H1 (cell line): Measurements from ENCODE around the gene RCHY1. TPM values are rescaled to one million over a fixed set of nuclear protein-coding genes. Genes with fewer than 3 reads are reported as not detected.

ENCODE experiments used
- CTCF ChIA-PET: fragments of 300-600 bp; sonication (Branson Sonifier 250); formaldehyde crosslinking; loops from one replicate; lab custom pipeline; 2021; ENCODE audit not compliant: partially characterized antibody; lab: Charles Lee
- POLR2A ChIA-PET: fragments of 300-600 bp; sonication (Branson Sonifier 250); formaldehyde crosslinking; loops from one replicate; lab custom pipeline; 2021; ENCODE audit warnings: inconsistent platforms; ENCODE audit not compliant: partially characterized antibody; lab: Charles Lee
- DNase-seq, 2 experiments: peaks; one replicate each; pipeline versions ENCODE4 v3.0.0 to v3.0.0-alpha.2; 2010 to 2022; ENCODE audit warnings: low spot score in 2 of 2, low read depth in 1 of 2, mixed read lengths in 1 of 2
- FAIRE-seq: peaks from 2 replicates; lab custom pipeline; 2011; peaks lifted over from hg19 to GRCh38; lab: Jason Lieb, UNC
- H2AFZ ChIP-seq: 2 replicates; pipeline ENCODE4 v1.8.1; 2012; ENCODE audit warnings: low read length, inconsistent platforms
- H2AK5ac ChIP-seq: 2 replicates; pipeline ENCODE4 v1.6.1; 2013; ENCODE audit warnings: low read depth, low read length
- H2BK120ac ChIP-seq: replicated peaks from 2 replicates; pipeline ENCODE3; 2013; ENCODE audit warnings: low read depth, low read length, inconsistent platforms
- H2BK12ac ChIP-seq: 2 replicates; pipeline ENCODE4 v1.6.1; 2013; ENCODE audit warnings: low read depth, low read length
- H2BK15ac ChIP-seq: 2 replicates; pipeline ENCODE4 v1.6.1; 2013; ENCODE audit warnings: low read length
- H2BK20ac ChIP-seq: 2 replicates; pipeline ENCODE4 v1.6.1; 2013; ENCODE audit warnings: low read length
- H2BK5ac ChIP-seq: 2 replicates; pipeline ENCODE4 v1.6.1; 2013; ENCODE audit warnings: low read depth, low read length
- H3K14ac ChIP-seq: 2 replicates; pipeline ENCODE4 v1.6.1; 2013; ENCODE audit warnings: inconsistent platforms; ENCODE audit not compliant: insufficient read length
- H3K18ac ChIP-seq: 2 replicates; pipeline ENCODE4 v1.6.1; 2013; ENCODE audit warnings: low read length; ENCODE audit errors: extremely low read depth
- H3K23ac ChIP-seq: 2 replicates; pipeline ENCODE4 v1.6.1; 2013; ENCODE audit warnings: inconsistent platforms; ENCODE audit not compliant: insufficient read length
- H3K23me2 ChIP-seq: 2 replicates; pipeline ENCODE4 v1.6.1; 2013; ENCODE audit warnings: low read depth, low read length
- H3K27ac ChIP-seq: 2 replicates; pipeline ENCODE4 v1.6.1; 2011; ENCODE audit warnings: low read depth, low read length, inconsistent platforms
- H3K27me3 ChIP-seq, 4 experiments: replicated peaks in 1 of 4; 1 replicate in 1 of 4; 2 replicates in 3 of 4; pipeline versions ENCODE4 v1.6.1 to v1.8.1; 2011 to 2013; ENCODE audit warnings: low read length in 3 of 4, mild to moderate bottlenecking in 3 of 4, inconsistent platforms in 2 of 4, mixed read lengths in 2 of 4, moderate library complexity in 1 of 4; ENCODE audit not compliant: control insufficient read depth in 3 of 4, insufficient read depth in 3 of 4; ENCODE audit errors: extremely low read depth in 1 of 4
- H3K36me3 ChIP-seq, 4 experiments: 2 replicates each; pipeline versions ENCODE4 v1.6.1 to v1.8.1; 2011 to 2013; ENCODE audit warnings: mild to moderate bottlenecking in 4 of 4, low read length in 3 of 4, moderate library complexity in 2 of 4, control low read depth in 1 of 4, inconsistent platforms in 1 of 4; ENCODE audit not compliant: insufficient read depth in 4 of 4, control insufficient read depth in 2 of 4
- H3K4ac ChIP-seq: replicated peaks from 2 replicates; pipeline ENCODE3; 2013; ENCODE audit warnings: low read length, low read depth, mixed read lengths, inconsistent platforms; ENCODE audit not compliant: insufficient read length
- H3K4me1 ChIP-seq, 4 experiments: replicated peaks in 1 of 4; 1 replicate in 1 of 4; 2 replicates in 3 of 4; pipeline versions ENCODE4 v1.6.1 to v1.8.1; 2011 to 2013; ENCODE audit warnings: low read length in 3 of 4, inconsistent platforms in 2 of 4, mixed read lengths in 1 of 4; ENCODE audit not compliant: insufficient read depth in 4 of 4, control insufficient read depth in 3 of 4
- H3K4me2 ChIP-seq, 2 experiments: 2 replicates each; pipeline versions ENCODE4 v1.6.1 to v1.8.1; 2011 to 2013; ENCODE audit warnings: low read depth in 2 of 2, low read length in 2 of 2, control low read depth in 1 of 2, inconsistent platforms in 1 of 2, mild to moderate bottlenecking in 1 of 2; ENCODE audit not compliant: insufficient read depth in 1 of 2
- H3K4me3 ChIP-seq, 4 experiments: fragments of 200-600, 300-600 bp in 1 of 4; sonication (generic), shearing (Covaris generic), sonication (Bioruptor Twin) in 1 of 4; 2 replicates each; pipeline versions ENCODE4 v1.5.1 to v1.8.1; 2011 to 2016; ENCODE audit warnings: low read length in 4 of 4, low read depth in 3 of 4, control low read depth in 2 of 4, inconsistent platforms in 2 of 4, mild to moderate bottlenecking in 2 of 4, mixed read lengths in 1 of 4, moderate library complexity in 1 of 4; ENCODE audit not compliant: insufficient read depth in 2 of 4; ENCODE audit errors: extremely low read depth in 1 of 4
- H3K56ac ChIP-seq: replicated peaks from 2 replicates; pipeline ENCODE3; 2013; ENCODE audit warnings: low read depth, mild to moderate bottlenecking, mixed read lengths, low read length, inconsistent platforms; ENCODE audit not compliant: insufficient read length
- H3K79me1 ChIP-seq: 2 replicates; pipeline ENCODE4 v1.6.1; 2013; ENCODE audit warnings: low read depth, low read length, control low read depth
- H3K79me2 ChIP-seq, 2 experiments: 2 replicates each; pipeline versions ENCODE4 v1.6.1 to v1.8.1; 2012 to 2013; ENCODE audit warnings: low read length in 2 of 2, mild to moderate bottlenecking in 2 of 2, inconsistent platforms in 1 of 2; ENCODE audit not compliant: insufficient read depth in 2 of 2, control insufficient read depth in 1 of 2
- H3K9ac ChIP-seq, 4 experiments: replicated peaks in 1 of 4; 1 replicate in 1 of 4; 2 replicates in 3 of 4; pipeline versions ENCODE4 v1.6.1 to v1.8.1; 2011 to 2013; ENCODE audit warnings: low read depth in 3 of 4, low read length in 3 of 4, control low read depth in 2 of 4, mild to moderate bottlenecking in 2 of 4, moderate library complexity in 2 of 4, inconsistent platforms in 1 of 4; ENCODE audit errors: extremely low read depth in 1 of 4
- H3K9me3 ChIP-seq, 2 experiments: 2 replicates each; pipeline versions ENCODE4 v1.6.1 to v1.8.1; 2012 to 2013; ENCODE audit warnings: mild to moderate bottlenecking in 2 of 2, moderate library complexity in 2 of 2, control low read depth in 1 of 2, inconsistent platforms in 1 of 2, low read depth in 1 of 2, low read length in 1 of 2, mixed read lengths in 1 of 2; ENCODE audit not compliant: insufficient read depth in 2 of 2
- H4K20me1 ChIP-seq, 2 experiments: replicated peaks in 1 of 2; 2 replicates each; pipeline versions ENCODE3 to v1.8.1; 2011 to 2013; ENCODE audit warnings: inconsistent platforms in 2 of 2, low read length in 2 of 2, mild to moderate bottlenecking in 1 of 2; ENCODE audit not compliant: insufficient read depth in 2 of 2, control insufficient read depth in 1 of 2
- H4K5ac ChIP-seq: 2 replicates; pipeline ENCODE4 v1.6.1; 2013; ENCODE audit warnings: low read length, low read depth, mixed read lengths, inconsistent platforms; ENCODE audit not compliant: insufficient read length
- H4K8ac ChIP-seq: 2 replicates; pipeline ENCODE4 v1.8.0; 2013; ENCODE audit warnings: mild to moderate bottlenecking, moderate library complexity, low read length, inconsistent platforms; ENCODE audit not compliant: insufficient read depth; ENCODE audit errors: extremely low read depth
- H4K91ac ChIP-seq: replicated peaks from 2 replicates; pipeline ENCODE3; 2013; ENCODE audit warnings: low read length, mixed read lengths, inconsistent platforms; ENCODE audit not compliant: insufficient read length
- CEBPB ChIP-seq: IDR thresholded peaks from 2 replicates; pipeline ENCODE4 v1.6.1; 2012; ENCODE audit warnings: low read depth, low read length
- FOSL1 ChIP-seq: IDR thresholded peaks from 2 replicates; pipeline ENCODE4 v1.6.1; 2011; ENCODE audit warnings: mild to moderate bottlenecking, low read depth, low read length, moderate library complexity; ENCODE audit not compliant: insufficient read depth
- GABPA ChIP-seq: IDR thresholded peaks from 2 replicates; pipeline ENCODE4 v1.6.1; 2011; ENCODE audit warnings: mild to moderate bottlenecking, low read length, moderate library complexity, borderline replicate concordance; ENCODE audit not compliant: insufficient read depth
- HDAC6 ChIP-seq: IDR thresholded peaks from one replicate; pipeline ENCODE4 v1.7.1; 2012; ENCODE audit warnings: low read depth, mild to moderate bottlenecking, inconsistent platforms, low read length, moderate library complexity
- KDM1A ChIP-seq: fragments of 200-600, 300-600 bp; sonication (generic); IDR thresholded peaks from 2 replicates; pipeline ENCODE4 v1.7.1; 2016; ENCODE audit warnings: mild to moderate bottlenecking, low read length, borderline replicate concordance
- KDM4A ChIP-seq: IDR thresholded peaks from one replicate; pipeline ENCODE4 v1.7.1; 2012; ENCODE audit warnings: low read depth, mild to moderate bottlenecking, moderate library complexity, low read length, inconsistent platforms; ENCODE audit not compliant: severe bottlenecking
- POLR2AphosphoS5 ChIP-seq: IDR thresholded peaks from 2 replicates; pipeline ENCODE4 v1.6.1; 2011; ENCODE audit warnings: low read depth, low read length
- RNF2 ChIP-seq: fragments of 200-900, 300-1000 bp; sonication (generic); IDR thresholded peaks from 2 replicates; pipeline ENCODE4 v1.7.1; 2016; ENCODE audit warnings: borderline replicate concordance, low read depth, mild to moderate bottlenecking, antibody characterized with exemption, low read length; ENCODE audit not compliant: poor library complexity, severe bottlenecking; ENCODE audit errors: missing control alignments
- SIX5 ChIP-seq: IDR thresholded peaks from 2 replicates; pipeline ENCODE4 v1.6.1; 2011; ENCODE audit warnings: mild to moderate bottlenecking, low read depth, low read length
- SUZ12 ChIP-seq: fragments of 200-600 bp; sonication (generic); IDR thresholded peaks from 2 replicates; pipeline ENCODE4 v1.6.1; 2012; ENCODE audit warnings: mild to moderate bottlenecking, inconsistent platforms, low read length, moderate library complexity, mixed read lengths
- WGBS, 2 experiments: shearing (Covaris generic) in 1 of 2; methylation state at CpG; one replicate each; pipeline versions ENCODE4 v1.1.6 to v1.1.7; 2013 to 2015; ENCODE audit warnings: low lambda C conversion rate in 2 of 2, mixed read lengths in 2 of 2, inconsistent platforms in 1 of 2, low coverage in 1 of 2, missing lambda C conversion rate in 1 of 2; ENCODE audit not compliant: insufficient replicate concordance in 2 of 2, insufficient coverage in 1 of 2, insufficient read length in 1 of 2; ENCODE audit errors: extremely low coverage in 1 of 2, missing lambda C conversion rate in 1 of 2; 5-methylcytosine and 5-hydroxymethylcytosine counted together
- polyA plus RNA-seq, 7 experiments: library from polyadenylated mRNA; depleted of rRNA in 3 of 7; stranded (reverse) in 5 of 7; unstranded in 2 of 7; fragments of >200 nt in 5 of 7; fragments of 200-250 nt in 2 of 7; gene quantifications; 1 replicate in 5 of 7; 2 replicates in 1 of 7; 4 replicates in 1 of 7; pipeline versions ENCODE4 v1.2.1 to v1.2.3, GENCODE V29; 2011 to 2013; ENCODE audit warnings: missing spikeins in 2 of 7, mixed read lengths in 2 of 7
- total RNA-seq: library from RNA; stranded (reverse); fragmentation: NEBNext Ultra II Directional; extraction: Animal tissue kit (Norgen Biotek cat#: 25700); gene quantifications from 2 replicates; pipeline ENCODE4 v1.2.1, GENCODE V29; 2021
- TF ChIP-seq, protein P1 (sequence below): IDR thresholded peaks from 2 replicates; pipeline ENCODE4 v1.6.1; 2011; ENCODE audit warnings: low read length, improper control_type of control experiment
- TF ChIP-seq, protein P2 (sequence below): IDR thresholded peaks from 2 replicates; pipeline ENCODE4 v1.6.1; 2011; ENCODE audit warnings: low read depth, mild to moderate bottlenecking, low read length; ENCODE audit not compliant: insufficient read depth

Gene RCHY1
- total and polyA plus RNA-seq, 2 of the 8 experiments (the other 6 are each of a cell fraction or from before 2014, with no cell fraction given): 30.3 to 44.0 TPM

DNA sequence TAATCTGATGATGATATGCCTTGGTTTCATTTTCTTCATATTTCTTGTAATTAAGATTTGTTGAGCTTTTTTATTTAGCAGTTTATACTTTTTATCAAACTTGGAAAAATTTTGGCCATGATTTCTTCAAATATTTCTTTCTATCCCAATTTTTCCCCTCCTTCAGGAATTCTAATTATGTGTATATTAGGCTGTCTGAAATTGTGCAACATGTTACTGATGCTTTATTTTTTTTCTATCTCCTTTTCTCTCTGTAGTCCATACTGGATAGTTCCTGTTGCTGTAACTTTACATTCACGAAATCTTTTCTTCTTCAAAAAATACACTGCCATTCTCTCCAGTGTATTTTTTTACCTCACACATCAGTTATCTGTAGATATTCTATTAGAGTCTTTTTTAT, 10.9 kb upstream of the RCHY1 start:
- Histone ChIP-seq H3K4me3 (no peak overlapping the region), H3K9ac (no peak overlapping the region), H2BK5ac (no peak overlapping the region), H3K4me2 (no peak overlapping the region), H3K27ac (no peak overlapping the region), H2BK15ac (no peak overlapping the region), H4K5ac (no peak overlapping the region), H2BK120ac (no peak overlapping the region), H4K8ac (no peak overlapping the region), H3K9me3 (no peaks in the 10 kb centered on the region), H3K14ac (no peak overlapping the region), H3K18ac (no peak overlapping the region), H2AFZ (no peak overlapping the region), H3K23ac (no peak overlapping the region), H3K79me2 (peaks cover 0 to 10% of the 10 kb centered on the region in 2 experiments; a peak in 1 of 4 replicates), H3K27me3 (peaks cover 0 to 1% (median 0%) of the 10 kb centered on the region in 4 experiments; a peak in 1 of 7 replicates), H2AK5ac (no peak overlapping the region), H3K79me1 (no peaks in the 10 kb centered on the region; the same call in 1 of the 2 replicates), H2BK20ac (no peak overlapping the region), H3K4ac (no peak overlapping the region), H4K20me1 (no peaks in the 10 kb centered on the region), H3K36me3 (peaks cover 4 to 59% (median 8%) of the 10 kb centered on the region in 4 experiments; a peak in 7 of 8 replicates), H2BK12ac (no peak overlapping the region), H3K4me1 (no peaks in the 10 kb centered on the region), H3K56ac (no peak overlapping the region), H4K91ac (no peak overlapping the region), H3K23me2 (no peaks in the 10 kb centered on the region)
- POLR2A ChIA-PET: interaction anchor here (1.0 kb wide), 1 partner anchor 9 kb away, joined by 3 read pairs; no protein-coding TSS in a partner anchor
- FAIRE-seq: no peak
- CTCF ChIA-PET: no interaction called here
- no peak for DNase-seq
- WGBS, 2 experiments: 92 to 100% methylated on average over 1 of the region's 1 CpG
- TF ChIP-seq CEBPB: no peak
- no peak for TF ChIP-seq SUZ12
- TF ChIP-seq KDM1A: no peak
- TF ChIP-seq GABPA: no peak
- no peak for TF ChIP-seq KDM4A
- TF ChIP-seq, protein P1, sequence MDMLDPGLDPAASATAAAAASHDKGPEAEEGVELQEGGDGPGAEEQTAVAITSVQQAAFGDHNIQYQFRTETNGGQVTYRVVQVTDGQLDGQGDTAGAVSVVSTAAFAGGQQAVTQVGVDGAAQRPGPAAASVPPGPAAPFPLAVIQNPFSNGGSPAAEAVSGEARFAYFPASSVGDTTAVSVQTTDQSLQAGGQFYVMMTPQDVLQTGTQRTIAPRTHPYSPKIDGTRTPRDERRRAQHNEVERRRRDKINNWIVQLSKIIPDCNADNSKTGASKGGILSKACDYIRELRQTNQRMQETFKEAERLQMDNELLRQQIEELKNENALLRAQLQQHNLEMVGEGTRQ: no peak
- no peak for TF ChIP-seq POLR2AphosphoS5
- no peak for TF ChIP-seq FOSL1
- TF ChIP-seq, protein P2, sequence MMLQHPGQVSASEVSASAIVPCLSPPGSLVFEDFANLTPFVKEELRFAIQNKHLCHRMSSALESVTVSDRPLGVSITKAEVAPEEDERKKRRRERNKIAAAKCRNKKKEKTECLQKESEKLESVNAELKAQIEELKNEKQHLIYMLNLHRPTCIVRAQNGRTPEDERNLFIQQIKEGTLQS: no peak
- no peak for TF ChIP-seq HDAC6
- TF ChIP-seq RNF2: no peak
- no peak for TF ChIP-seq SIX5
